Effector CD8-positive, alpha-beta T cell (primary cell): Measurements from ENCODE around the gene CYP2E1.
"Not testable (repeated sequence)": the region's sequence is repeated elsewhere in the genome, so short reads cannot be mapped to it uniquely, and the experiment has no call there.

Source experiments
- DNase-seq: peaks from one replicate; lab custom pipeline; 2025; lab: John Stamatoyannopoulos, UW
- total RNA-seq, 4 experiments: gene quantifications; one replicate each; lab custom pipeline; 2026; lab: John Stamatoyannopoulos, UW

CYP2E1 gene
- 0.29 to 3.5 (median 1.1) reads per million in 4 experiments for total RNA-seq

DNA sequence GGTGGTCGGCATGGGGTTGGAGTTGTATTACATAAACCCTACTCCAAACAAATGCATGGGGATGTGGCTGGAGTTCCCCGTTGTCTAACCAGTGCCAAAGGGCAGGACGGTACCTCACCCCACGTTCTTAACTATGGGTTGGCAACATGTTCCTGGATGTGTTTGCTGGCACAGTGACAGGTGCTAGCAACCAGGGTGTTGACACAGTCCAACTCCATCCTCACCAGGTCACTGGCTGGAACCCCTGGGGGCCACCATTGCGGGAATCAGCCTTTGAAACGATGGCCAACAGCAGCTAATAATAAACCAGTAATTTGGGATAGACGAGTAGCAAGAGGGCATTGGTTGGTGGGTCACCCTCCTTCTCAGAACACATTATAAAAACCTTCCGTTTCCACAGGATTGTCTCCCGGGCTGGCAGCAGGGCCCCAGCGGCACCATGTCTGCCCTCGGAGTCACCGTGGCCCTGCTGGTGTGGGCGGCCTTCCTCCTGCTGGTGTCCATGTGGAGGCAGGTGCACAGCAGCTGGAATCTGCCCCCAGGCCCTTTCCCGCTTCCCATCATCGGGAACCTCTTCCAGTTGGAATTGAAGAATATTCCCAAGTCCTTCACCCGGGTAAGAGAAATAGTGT, at the start of gene CYP2E1:
TSS of gene CYP2E1 (plus strand) at position 407 of the 632 bp plus-strand sequence. CDS start at position 440, 33 bp downstream.
- no peak for DNase-seq

DNA sequence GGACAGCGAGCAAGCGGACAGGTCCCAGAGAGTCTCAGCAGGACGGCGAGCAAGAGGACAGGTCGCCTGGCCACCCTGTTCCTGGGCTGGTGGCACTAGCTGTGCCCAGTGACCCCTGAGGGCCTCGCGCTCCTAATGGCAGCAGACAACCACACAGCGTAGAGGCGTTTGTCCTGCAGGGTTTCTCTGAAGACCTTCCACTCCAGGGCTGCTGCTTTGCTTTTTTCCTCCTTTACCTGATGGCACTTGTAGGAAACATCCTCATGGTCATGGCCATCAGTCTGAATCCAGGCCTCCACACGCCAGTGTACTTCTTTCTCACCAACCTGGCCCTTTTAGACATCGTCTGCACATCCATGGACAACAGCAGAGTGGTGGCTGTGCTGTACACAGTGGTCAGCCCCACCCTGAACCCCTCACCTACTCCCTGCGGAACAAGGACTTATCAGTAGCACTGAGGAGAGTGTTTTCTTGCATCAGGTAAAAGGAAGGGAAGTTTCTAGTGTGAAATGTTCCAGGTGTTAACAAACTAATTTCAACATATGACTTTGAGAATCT, 46.0 kb upstream of the CYP2E1 start:
- DNase-seq: no peak

DNA sequence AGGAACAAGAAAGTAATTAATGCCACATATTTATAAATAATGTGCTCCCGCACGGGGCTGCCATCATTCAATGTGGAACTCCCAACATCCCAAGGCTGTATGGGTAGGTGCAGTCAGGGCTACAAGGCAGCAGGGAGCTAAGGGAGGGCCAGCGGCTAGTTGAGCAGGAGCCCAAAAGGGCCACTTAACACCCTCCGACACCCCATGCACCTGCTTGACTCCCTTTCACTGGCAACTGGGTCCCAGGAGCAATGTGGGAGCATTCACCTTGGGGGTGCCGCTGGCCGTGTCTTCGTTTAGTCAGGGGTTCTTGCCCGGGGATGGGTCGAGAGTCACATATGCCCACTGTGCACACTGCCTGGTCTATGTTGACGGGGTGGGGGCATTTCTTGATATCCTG, 45.5 kb upstream of the CYP2E1 start:
- no peak for DNase-seq

DNA sequence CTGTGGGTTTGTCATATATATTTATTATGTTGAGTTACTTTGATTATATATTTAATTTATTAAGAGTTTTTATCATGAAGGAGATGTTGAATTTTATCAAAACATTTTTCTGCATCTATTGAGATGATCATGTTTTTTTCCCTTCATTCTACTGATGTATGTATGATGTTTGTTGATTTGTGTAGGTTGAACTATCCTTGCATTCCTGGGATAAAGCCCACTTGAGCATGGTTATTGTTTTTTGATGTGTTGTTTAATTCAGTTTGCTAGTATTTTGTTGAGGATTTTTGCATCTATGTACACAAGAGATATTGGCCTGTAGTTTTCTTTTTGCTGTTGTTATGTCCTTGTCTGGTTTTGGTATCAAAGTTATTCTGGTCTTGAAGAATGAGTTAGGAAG, 42.3 kb upstream of the CYP2E1 start:
- no peak for DNase-seq

DNA sequence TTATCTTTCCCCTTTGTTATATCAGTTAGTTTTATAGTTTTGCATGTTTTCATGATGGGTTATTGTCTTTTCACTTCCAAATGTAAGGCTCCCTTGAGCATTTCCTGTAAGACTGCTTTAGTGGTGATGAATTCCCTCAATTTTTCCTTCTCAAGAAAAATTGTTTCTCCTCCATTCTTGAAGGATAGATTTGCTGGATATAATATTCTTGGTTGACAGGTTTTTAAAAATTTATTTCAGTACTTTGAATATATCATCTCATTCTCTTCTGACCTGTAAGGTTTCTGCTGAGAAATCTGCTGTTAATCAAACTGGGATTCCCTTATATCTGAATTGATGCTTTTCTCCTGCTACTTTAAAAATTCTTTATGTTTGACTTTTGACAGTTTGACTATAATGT, 40.1 kb upstream of the CYP2E1 start:
- DNase-seq: no peak

DNA sequence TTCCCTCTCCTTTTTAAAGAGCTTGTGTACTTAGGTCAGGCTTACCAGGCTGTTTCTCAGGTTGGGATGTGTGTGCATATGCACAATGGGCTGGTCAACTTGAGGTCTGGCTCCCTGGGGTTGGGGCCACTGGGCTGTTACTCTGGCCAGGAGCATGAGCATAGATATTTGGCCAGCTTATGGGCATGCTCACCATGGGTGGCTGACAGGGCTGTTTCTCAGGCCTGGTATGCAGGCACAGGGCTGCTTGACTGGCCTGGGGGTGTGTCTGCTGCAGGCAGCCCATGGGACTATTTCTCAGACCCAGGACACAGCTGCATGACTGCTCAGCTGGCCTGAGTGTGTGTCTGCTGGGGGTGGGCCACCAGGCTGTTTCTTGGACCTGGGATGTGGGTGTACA, 38.8 kb upstream of the CYP2E1 start:
- no peak for DNase-seq

DNA sequence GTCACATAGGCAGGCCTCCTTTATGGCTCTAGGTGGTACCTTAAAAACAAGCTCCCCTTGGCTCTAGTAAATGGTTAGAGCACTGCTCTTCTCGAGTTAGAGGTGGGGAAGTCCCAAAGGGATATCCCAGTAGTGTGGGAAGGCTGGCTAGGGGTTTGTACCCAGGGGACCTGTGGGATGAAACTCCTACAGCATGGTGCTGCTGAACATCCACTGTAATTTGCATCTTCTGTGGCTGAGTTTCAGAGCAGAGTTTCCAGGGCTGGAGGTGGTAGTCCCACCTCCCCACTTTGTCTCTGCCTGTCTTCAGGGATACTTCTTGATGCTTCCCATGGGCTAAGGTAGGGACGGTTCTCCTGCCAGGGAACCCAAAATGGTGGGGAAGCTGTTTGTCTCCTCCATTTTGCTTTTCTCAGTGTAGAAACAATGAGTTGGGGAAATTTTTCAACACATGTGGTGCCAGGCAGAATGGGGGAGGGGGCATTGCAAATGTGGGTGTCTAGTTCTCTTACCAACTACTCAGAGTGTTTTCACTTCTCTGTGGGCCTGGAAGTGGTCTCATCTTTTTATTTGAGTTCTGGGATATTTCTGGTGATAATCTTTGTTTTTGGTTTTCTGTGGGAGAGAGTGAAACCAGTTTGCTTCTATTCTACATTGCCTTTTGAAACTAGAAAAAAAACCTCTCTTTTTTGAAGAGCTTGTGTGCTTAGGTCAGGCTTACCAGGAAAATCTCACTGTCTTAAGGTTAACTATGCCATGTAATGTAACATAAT, 37.2 kb upstream of the CYP2E1 start:
- DNase-seq: no peak

DNA sequence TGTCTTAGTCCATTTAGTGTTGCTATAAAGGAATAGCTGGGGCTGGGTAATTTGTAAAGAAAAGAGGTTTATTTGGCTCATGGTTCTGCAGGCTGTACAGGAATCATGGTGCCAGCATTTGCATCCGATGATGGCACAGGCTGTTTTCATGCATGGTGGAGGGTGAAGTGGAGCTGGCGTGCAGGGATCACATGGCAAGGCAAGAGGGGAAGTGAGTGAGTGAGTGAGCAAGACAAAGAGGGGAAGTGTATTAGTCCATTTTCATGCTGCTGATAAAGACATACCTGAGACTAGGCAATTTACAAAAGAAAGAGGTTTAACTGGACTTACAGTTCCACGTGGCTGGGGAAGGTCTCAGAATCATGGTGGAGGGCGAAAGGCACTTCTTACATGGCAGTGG, 33.6 kb upstream of the CYP2E1 start:
- DNase-seq: not testable (repeated sequence)

DNA sequence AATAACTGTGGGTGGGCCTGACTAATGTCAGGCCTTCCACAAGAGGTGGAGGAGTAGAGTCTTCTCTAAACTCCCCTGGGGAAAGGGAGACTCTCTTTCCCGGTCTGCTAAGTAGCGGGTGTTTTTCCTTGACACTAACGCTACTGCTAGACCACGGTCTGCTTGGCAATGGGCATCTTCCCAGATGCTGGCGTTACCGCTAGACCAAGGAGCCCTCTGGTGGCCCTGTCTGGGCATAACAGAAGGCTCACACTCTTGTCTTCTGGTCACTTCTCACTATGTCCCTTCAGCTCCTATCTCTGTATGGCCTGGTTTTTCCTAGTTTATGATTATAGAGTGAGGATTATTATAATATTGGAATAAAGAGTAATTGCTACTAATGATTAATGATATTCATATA, 29.8 kb upstream of the CYP2E1 start:
- DNase-seq: not testable (repeated sequence)

DNA sequence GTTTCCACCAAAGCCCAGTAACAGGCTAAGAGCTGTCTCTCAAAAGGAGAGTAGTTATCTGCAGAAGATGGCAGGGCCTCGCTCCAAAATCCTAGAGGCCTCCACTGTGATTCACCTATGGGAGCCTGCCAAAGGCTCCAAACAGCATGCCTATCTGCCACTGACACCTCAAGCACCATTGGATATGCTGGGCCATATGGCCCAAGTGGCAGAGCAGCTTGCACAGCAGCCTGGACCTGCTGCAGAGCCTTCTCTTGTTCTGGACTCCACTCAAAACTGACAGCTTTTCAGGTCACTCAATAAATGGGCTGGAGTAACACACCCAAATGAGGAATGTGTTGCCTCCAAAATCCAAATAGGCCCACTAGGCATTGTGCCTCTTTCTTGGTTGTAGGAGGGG, 28.0 kb upstream of the CYP2E1 start:
- DNase-seq: not testable (repeated sequence)

DNA sequence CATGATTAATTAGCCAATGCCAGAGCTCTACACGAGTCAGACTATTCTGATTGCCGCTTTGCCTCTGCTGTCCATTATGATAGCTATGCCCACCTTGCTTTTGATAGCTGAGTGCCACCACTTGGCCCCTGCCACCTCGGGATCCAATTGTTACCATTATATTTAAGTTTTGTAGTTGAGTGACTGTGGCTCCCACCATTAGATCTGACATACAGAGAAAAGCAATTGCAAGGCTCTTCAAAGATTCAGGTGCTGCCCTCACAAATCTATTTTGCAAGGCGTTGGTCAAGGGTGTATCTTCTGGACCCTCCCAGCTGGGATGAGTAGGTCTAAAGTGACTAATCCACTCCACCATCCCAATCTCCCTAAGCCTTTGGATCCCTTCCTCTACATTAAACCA, 26.3 kb upstream of the CYP2E1 start:
- DNase-seq: not testable (repeated sequence)

DNA sequence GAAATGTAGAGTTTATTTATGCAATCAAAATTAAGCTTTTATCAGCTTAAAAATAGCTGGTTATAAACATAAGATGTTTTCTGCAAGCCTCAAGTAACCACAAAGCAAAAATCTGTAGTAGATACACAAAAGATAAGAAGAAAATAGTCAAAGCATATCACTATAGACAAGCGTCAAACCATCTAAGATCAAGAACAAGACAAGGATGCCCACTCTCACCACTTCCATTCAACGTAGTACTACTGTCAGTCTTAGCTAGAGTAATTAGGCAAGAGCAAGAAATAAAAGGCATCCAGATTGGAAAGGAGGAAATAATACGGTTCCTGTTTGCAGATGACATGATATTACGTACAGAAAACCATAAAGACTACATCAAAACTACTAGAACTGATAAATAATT, 17.5 kb upstream of the CYP2E1 start:
- no peak for DNase-seq

DNA sequence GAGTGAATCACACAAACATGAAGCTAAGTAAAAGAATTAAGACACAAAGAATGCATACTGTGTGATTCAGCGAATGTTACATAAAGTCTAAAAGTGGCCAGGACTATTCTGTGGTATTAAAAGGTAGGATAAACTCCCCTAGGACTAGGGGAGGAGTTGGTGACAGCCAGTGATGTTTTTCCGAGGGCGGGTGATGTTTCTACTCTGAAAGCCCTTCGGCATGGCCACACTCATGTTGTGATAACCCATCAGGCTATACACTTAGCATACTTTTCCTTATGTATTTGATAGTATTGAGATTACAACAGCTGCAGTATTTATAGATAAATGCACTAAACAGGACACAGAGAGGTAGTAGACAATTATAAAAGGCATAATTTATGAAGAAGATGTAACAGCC, 15.8 kb upstream of the CYP2E1 start:
- DNase-seq: no peak

DNA sequence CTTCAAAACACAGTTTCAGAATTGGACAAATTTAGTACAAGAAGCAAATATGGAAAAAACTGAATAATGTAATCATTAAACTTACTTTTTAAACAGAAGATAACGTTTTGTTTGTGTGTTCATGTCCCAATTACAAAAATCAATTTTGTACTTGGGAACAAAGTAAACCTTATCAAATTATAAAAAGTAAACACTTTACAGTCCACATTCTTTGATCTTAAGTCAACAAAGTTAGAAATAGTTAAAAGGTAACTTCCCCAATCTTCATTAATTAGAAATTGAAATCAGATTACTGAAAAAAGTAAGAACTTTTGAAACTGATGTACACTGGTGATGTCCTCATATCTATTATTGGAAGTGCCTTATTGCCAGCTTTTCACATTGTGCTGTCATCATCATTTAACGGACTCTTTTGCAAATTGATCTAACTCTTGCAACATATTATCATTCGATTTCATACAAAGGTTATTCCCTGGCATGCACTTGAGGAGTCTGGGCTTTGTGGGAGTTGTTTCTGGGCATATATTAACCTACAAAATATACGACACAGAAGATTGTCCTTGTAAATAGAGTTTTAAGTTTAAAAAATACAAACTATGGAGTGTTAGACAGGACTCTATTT, 15.1 kb upstream of the CYP2E1 start:
- no peak for DNase-seq

DNA sequence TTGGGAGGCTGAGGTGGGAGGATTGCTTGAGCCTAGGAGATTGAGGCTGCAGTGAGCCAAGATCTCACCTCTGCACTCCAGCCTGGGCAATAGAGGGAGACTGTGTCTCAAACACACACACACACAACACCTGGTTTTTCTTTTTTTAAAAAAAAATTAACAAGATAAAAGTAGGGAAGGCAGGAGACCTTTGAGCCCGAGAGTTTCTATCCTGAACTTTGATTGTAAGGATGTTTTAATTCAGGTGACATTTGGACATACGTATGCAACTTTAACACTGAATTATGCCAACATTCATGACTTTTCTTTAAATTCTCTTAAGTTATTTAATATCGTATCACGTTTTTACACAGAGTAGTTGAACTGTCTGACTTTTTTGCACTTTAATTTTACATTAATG, 11.7 kb upstream of the CYP2E1 start:
- DNase-seq: no peak

DNA sequence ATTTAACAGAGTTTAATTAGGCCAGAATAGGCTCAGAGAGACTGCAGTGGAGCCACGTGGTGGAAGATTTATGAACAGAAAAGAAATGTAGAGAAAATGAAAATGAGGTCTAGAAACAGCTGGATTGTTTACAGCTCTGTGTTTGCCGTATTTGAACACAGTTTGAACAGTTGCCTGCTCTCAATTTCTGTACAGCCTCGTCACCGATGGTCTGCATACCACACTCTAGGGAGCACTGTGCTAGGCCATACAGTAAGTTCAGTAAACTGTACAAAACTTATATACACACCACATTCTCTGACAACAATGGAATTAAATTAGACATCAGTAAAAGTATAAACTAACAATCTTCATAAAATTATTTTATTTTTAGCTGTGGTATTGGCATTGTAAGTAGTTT, 11.1 kb upstream of the CYP2E1 start:
- no peak for DNase-seq

DNA sequence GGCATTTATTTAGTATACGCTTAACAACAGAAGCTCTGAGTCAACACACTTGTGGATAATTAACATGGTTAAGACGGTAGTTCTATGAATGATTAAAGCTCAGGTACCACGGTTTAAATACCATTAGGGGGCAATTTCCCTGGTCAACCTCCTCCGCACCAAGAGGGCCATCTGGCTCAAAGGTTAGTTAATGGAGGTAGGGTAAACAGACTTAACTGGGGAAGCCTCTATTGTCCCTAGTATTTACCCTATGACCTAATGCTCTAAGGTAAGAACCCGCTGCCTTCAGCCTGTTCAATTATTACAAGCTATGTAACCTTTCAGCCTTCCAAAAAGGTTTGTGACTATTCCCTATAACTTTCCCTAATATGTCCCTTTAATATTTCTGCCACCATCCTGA, 8.6 kb upstream of the CYP2E1 start:
- not testable (repeated sequence) for DNase-seq

DNA sequence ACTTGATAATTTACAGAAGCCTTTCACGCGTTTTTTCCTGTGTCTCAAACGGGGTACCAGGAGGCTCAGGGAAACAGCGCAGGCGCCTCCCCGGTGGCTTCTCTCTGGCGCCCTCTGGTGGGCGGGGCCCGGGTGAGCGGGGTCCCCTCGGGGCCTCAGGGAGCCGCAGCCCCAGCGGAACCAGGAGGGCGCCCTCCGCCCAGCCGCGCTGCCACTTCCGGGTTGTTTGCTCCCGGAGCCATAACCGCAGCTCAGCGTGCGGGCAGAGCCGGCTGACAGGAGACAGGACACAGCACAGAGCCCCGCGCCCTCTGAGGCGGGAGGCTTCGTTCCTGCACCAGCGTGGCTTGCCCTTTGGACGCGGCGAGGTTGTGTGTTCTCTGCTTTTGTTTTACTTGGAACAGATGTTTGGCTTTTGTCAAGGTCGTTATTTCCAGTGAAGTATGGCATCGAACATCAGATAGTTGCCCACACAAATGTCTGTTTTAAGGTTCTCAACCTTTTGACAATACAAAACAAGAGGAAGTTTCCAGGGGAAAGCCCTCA, 6.9 kb upstream of the CYP2E1 start:
- DNase-seq: peak; percentile 84

DNA sequence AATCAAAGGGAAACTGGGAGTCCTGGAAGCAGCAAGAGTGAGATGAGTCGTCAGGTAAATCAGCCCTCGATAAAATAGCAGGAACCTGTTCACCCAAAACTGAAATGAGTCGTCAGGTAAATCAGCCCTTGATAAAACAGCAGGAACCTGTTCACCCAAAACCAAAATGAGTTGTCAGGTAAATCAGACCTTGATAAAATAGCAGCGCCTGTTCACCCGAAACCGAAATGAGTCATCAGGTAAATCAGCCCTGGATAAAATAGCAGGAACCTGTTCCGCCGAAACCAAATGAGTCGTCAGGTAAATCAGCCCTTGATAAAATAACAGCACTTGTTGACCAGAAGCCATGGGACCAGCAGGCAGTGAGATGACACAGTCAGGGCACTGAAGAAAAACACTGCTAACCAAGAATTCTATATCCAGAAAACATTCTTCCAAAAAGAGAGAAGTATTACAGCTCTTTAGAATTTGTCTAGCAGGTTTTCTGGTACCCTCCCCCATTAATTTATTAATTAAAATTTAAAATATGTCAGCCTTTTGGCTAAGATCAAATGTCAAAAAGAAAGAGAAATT, 3.4 kb upstream of the CYP2E1 start:
- DNase-seq: no peak

DNA sequence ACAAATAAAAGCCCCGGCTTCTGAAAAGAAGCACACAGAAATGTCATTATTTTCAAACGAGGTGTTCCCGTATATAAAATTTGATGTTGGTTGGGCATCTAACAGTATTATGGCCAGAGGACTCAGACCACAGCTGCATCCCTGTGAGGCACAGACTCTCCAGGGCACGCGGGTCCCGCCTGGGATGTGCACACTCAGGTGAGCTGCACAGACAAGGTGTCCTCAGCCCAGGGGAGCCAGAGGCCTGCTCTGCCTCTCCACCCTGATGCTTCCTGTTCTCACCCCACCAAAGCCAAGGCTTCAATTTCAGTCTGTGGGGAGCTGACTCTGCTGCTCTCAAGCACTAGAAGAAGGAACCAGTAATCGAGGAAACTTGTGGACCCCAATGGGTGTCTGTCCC, 1.7 kb upstream of the CYP2E1 start:
- DNase-seq: no peak

DNA sequence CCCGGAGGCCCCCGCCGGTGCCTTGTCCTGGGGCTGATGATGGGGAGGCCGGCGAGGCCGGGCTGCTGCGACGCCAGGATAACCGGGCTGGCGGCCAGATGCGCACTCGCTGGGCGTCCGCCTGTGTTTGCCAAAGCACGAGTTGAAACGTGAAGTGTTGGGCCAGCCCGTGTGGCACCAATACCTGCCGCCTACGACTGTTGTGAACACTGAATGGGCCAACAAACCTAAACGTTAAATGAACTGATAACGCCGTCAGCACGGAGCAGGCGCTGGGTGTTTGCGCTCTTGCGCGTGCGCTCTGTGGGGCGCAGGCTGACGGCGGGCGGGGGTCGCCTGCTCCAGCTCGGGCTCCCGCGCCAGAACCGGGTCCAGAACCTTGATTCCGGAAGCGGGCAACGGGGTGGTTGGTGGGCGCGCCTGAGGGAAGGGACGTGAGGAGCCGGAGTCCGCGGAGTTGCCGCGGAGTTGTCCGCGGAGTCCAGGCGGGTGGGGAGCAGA, 658 bp downstream of the CYP2E1 start:
- no peak for DNase-seq

DNA sequence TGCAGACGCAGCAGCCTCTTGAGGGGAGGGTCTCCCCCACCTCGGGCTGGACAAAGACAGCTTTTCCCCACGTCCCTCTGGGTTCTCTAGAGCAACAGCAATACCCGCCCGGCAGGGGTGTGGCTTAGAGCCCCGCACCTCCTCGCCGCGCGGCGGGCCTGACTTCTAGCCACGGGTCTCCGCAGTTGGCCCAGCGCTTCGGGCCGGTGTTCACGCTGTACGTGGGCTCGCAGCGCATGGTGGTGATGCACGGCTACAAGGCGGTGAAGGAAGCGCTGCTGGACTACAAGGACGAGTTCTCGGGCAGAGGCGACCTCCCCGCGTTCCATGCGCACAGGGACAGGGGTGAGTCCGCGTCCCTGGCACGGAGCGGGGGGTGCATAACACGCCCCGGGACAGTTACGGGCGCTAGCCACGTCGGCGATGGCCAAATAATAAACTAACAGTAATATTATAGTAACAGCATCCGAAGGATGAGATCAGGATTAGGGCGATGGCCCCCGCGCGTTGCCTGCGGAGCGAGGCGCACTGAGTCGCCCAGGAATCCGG, 1.2 kb downstream of the CYP2E1 start:
- no peak for DNase-seq
